ENCODE measurements around the gene C1QTNF3. TPM values are rescaled to one million over a fixed set of nuclear protein-coding genes. Genes with fewer than 3 reads are reported as not detected.

C1QTNF3 gene
- total and polyA plus RNA-seq, 2 of the 8 experiments (the other 6 are each of a cell fraction or from before 2014, with no cell fraction given): 1.0 to 1.2 TPM

- no peak for TF ChIP-seq JUND (IDR thresholded peaks at IDR 0.05; ENCODE audit: low read length)
- no peak for TF ChIP-seq NRF1 (IDR thresholded peaks at IDR 0.05; ENCODE audit: low read depth, low read length)
- TF ChIP-seq TBP (IDR thresholded peaks at IDR 0.05; ENCODE audit: low read depth, low read length): no peak
- TF ChIP-seq ATF3 (IDR thresholded peaks at IDR 0.05; ENCODE audit: insufficient read depth, low read depth, low read length): no peak
- TF ChIP-seq TCF12 (IDR thresholded peaks at IDR 0.05; ENCODE audit: low read depth, low read length): no peak
- TF ChIP-seq PHF8 (conservative IDR thresholded peaks at IDR 0.05; ENCODE audit: low read depth, low read length): no peak
Observed at GRCh38 chr5:34057118-34057517, 14.1 kb upstream of the C1QTNF3 start (continued).
